ENCODE results near the gene KIAA1217.

KIAA1217 gene

DNA sequence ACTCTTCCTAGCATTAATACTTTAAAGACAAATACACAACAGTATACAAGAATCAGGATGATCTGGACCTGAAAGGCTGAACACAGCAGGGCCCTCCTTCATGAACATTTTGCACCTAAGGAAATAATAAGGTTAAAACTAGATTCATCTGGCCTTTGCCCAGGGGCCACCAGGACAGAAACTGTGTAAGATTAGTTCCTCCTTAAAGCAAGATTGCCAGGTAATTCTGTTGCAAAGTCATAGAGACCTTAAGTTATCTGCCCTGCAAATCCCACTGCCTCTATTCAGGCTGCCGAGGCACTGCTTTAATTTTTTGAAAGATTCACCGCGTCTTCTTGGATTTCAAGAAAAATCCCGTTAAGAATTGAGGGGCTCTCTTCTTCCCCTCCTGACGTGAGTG, 1.6 kb upstream of the KIAA1217 start:
- no peak for TF ChIP-seq POU2F2 (IDR thresholded peaks at IDR 0.05; ENCODE audit: low read depth, low read length)
- no peak for TF ChIP-seq POLR2A (IDR thresholded peaks at IDR 0.05; ENCODE audit: low read depth, low read length)
- no peak for TF ChIP-seq PAX5 (IDR thresholded peaks at IDR 0.05; ENCODE audit: insufficient read depth, low read length, severe bottlenecking)
- no peak for TF ChIP-seq POLR2AphosphoS5 (IDR thresholded peaks at IDR 0.05; ENCODE audit: low read depth, low read length)
- TF ChIP-seq TAF1 (IDR thresholded peaks at IDR 0.05; ENCODE audit: low read depth, low read length) = no peak
- TF ChIP-seq SPI1 (IDR thresholded peaks at IDR 0.05; ENCODE audit: low read depth, low read length) = no peak
- DNase-seq (ENCODE audit: insufficient read length, low spot score) = no peak

GRCh38 chr10:24207781-24208611, 942 bp upstream of the KIAA1217 start:
- FAIRE-seq (peak; percentile 58), DNase-seq (ENCODE audit: insufficient read length, low spot score) (no peak)
- TF ChIP-seq TAF1 (IDR thresholded peaks at IDR 0.05; ENCODE audit: low read depth, low read length) = no peak
- TF ChIP-seq POLR2A (IDR thresholded peaks at IDR 0.05; ENCODE audit: low read depth, low read length) = no peak
- TF ChIP-seq SPI1 (IDR thresholded peaks at IDR 0.05; ENCODE audit: low read depth, low read length) = no peak
- TF ChIP-seq POU2F2 (IDR thresholded peaks at IDR 0.05; ENCODE audit: low read depth, low read length) = no peak
- TF ChIP-seq POLR2AphosphoS5 (IDR thresholded peaks at IDR 0.05; ENCODE audit: low read depth, low read length) = no peak
- no peak for TF ChIP-seq PAX5 (IDR thresholded peaks at IDR 0.05; ENCODE audit: insufficient read depth, low read length, severe bottlenecking)

More for the DNA sequence above, 1.6 kb upstream of the KIAA1217 start:
- FAIRE-seq = no peak

GRCh38 chr10:24209432-24209771, 464 bp downstream of the KIAA1217 start:
- no peak for TF ChIP-seq POLR2AphosphoS5 (IDR thresholded peaks at IDR 0.05; ENCODE audit: low read depth, low read length)
- no peak for TF ChIP-seq POLR2A (IDR thresholded peaks at IDR 0.05; ENCODE audit: low read depth, low read length)
- TF ChIP-seq SPI1 (IDR thresholded peaks at IDR 0.05; ENCODE audit: low read depth, low read length) = no peak
- TF ChIP-seq TAF1 (IDR thresholded peaks at IDR 0.05; ENCODE audit: low read depth, low read length) = 0 out of 2 replicates have a peak, but pooled peaks have one; percentile 27
- no peak for TF ChIP-seq PAX5 (IDR thresholded peaks at IDR 0.05; ENCODE audit: insufficient read depth, low read length, severe bottlenecking)
- no peak for TF ChIP-seq POU2F2 (IDR thresholded peaks at IDR 0.05; ENCODE audit: low read depth, low read length)
- DNase-seq (ENCODE audit: insufficient read length, low spot score) = no peak
- FAIRE-seq = peak; percentile 13

- DNase-seq (ENCODE audit: insufficient read length, low spot score) = peak; percentile 28
- no peak for TF ChIP-seq TAF1 (IDR thresholded peaks at IDR 0.05; ENCODE audit: low read depth, low read length)
- TF ChIP-seq PAX5 (IDR thresholded peaks at IDR 0.05; ENCODE audit: insufficient read depth, low read length, severe bottlenecking) = no peak
- no peak for TF ChIP-seq SPI1 (IDR thresholded peaks at IDR 0.05; ENCODE audit: low read depth, low read length)
- TF ChIP-seq POU2F2 (IDR thresholded peaks at IDR 0.05; ENCODE audit: low read depth, low read length) = peak; percentile 91
- peak; percentile 82 for FAIRE-seq
Observed at GRCh38 chr10:24209946-24210491, 1.1 kb downstream of the KIAA1217 start.

GRCh38 chr10:24210501-24210900, 1.6 kb downstream of the KIAA1217 start:
- DNase-seq (ENCODE audit: insufficient read length, low spot score) (no peak), FAIRE-seq (peak; percentile 47)
- TF ChIP-seq POU2F2 (IDR thresholded peaks at IDR 0.05; ENCODE audit: low read depth, low read length) = no peak
- no peak for TF ChIP-seq POLR2AphosphoS5 (IDR thresholded peaks at IDR 0.05; ENCODE audit: low read depth, low read length)
- TF ChIP-seq TAF1 (IDR thresholded peaks at IDR 0.05; ENCODE audit: low read depth, low read length) = no peak
- TF ChIP-seq PAX5 (IDR thresholded peaks at IDR 0.05; ENCODE audit: insufficient read depth, low read length, severe bottlenecking) = no peak
- no peak for TF ChIP-seq SPI1 (IDR thresholded peaks at IDR 0.05; ENCODE audit: low read depth, low read length)
- no peak for TF ChIP-seq POLR2A (IDR thresholded peaks at IDR 0.05; ENCODE audit: low read depth, low read length)

DNA sequence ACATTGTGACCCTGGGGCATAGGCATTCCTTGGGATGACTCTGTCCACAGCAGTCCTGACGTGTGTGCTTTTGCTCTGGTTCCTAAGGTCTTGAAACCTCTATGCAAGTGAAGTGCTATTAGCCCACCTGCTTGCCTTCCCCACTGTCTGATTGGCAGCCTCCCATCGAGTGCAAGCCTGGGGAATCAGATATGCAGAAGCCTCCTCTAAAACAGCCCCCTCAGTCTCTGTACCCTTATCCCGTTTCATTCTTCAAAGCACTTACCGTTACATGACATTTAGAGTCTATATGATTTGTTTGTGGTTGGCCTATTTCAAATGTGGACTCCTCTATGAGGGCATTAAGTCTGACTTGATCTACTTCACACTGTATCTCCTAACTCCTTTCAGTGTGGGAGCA, 4.3 kb downstream of the KIAA1217 start:
- DNase-seq (ENCODE audit: insufficient read length, low spot score) = no peak
- no peak for TF ChIP-seq TAF1 (IDR thresholded peaks at IDR 0.05; ENCODE audit: low read depth, low read length)
- TF ChIP-seq PAX5 (IDR thresholded peaks at IDR 0.05; ENCODE audit: insufficient read depth, low read length, severe bottlenecking) = no peak
- no peak for TF ChIP-seq SPI1 (IDR thresholded peaks at IDR 0.05; ENCODE audit: low read depth, low read length)
- TF ChIP-seq POLR2A (IDR thresholded peaks at IDR 0.05; ENCODE audit: low read depth, low read length) = no peak
- TF ChIP-seq POLR2AphosphoS5 (IDR thresholded peaks at IDR 0.05; ENCODE audit: low read depth, low read length) = no peak
- TF ChIP-seq POU2F2 (IDR thresholded peaks at IDR 0.05; ENCODE audit: low read depth, low read length) = no peak
- no peak for FAIRE-seq

DNA sequence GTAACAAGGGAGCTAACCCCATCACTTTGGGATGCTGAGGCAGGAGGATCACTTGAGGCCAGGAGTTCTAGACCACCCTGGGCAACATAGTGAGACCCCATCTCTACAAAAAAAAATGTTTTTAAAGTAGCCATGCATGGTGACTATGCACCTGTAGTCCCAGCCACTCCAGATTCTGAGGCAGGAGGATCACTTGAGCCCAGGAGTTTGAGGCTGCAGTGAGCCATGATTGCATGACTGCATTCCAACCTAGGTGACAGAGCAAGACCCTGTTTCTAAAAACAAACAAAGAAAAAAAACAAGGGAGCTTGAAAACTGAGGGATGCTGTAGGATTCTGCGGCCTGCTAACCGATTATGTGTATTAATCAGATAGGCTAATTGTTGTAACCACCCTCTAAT, 4.9 kb downstream of the KIAA1217 start:
- FAIRE-seq = no peak
- DNase-seq (ENCODE audit: insufficient read length, low spot score) = no peak
- no peak for TF ChIP-seq TAF1 (IDR thresholded peaks at IDR 0.05; ENCODE audit: low read depth, low read length)

DNA sequence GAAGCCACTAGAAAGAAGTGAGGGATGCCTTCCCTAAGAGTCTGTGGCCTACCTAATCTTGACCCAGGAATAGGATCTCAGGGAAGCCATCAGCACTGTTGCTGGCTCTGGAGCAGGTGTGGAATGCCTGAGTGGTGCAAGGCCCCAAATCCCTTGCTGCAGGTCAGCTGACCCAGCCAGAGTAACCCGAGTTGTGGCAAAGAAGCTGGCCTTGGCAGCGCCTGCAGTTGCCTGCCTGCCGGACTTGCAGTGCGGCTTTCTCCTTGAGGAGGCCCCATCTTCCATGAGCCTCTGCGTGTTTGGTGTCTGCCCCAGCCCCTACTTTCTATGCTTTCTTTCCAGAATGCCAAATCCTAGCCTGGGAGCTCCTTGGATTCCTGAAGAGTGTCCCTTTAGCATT, 5.8 kb downstream of the KIAA1217 start:
- DNase-seq (ENCODE audit: insufficient read length, low spot score) (no peak), FAIRE-seq (no peak)
- no peak for TF ChIP-seq POLR2AphosphoS5 (IDR thresholded peaks at IDR 0.05; ENCODE audit: low read depth, low read length)
- no peak for TF ChIP-seq PAX5 (IDR thresholded peaks at IDR 0.05; ENCODE audit: insufficient read depth, low read length, severe bottlenecking)
- no peak for TF ChIP-seq POU2F2 (IDR thresholded peaks at IDR 0.05; ENCODE audit: low read depth, low read length)
- TF ChIP-seq TAF1 (IDR thresholded peaks at IDR 0.05; ENCODE audit: low read depth, low read length) = no peak
- TF ChIP-seq SPI1 (IDR thresholded peaks at IDR 0.05; ENCODE audit: low read depth, low read length) = no peak
- TF ChIP-seq POLR2A (IDR thresholded peaks at IDR 0.05; ENCODE audit: low read depth, low read length) = no peak

DNA sequence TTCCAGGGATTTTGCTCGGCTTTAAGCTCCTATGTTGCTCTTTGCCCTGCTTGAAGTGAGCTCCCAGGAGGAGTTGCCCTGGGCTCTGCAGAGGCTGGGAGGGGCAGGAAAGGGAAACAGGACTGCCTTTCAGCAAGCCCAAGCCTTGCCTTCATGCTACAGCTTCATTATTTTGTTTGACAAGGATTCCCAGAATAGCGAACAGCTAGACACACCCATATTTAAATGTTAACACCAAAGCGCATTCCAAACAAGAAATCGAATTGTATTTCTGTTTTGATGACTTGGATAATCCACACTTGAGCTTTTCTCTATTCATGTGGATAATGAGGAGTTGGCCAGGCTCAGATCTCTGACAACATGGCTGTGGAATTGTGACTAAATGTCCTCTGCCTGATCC, 6.3 kb downstream of the KIAA1217 start:
- TF ChIP-seq SPI1 (IDR thresholded peaks at IDR 0.05; ENCODE audit: low read depth, low read length) (no peak), POLR2A (IDR thresholded peaks at IDR 0.05; ENCODE audit: low read depth, low read length) (no peak), TAF1 (IDR thresholded peaks at IDR 0.05; ENCODE audit: low read depth, low read length) (no peak), PAX5 (IDR thresholded peaks at IDR 0.05; ENCODE audit: insufficient read depth, low read length, severe bottlenecking) (no peak), POLR2AphosphoS5 (IDR thresholded peaks at IDR 0.05; ENCODE audit: low read depth, low read length) (no peak), POU2F2 (IDR thresholded peaks at IDR 0.05; ENCODE audit: low read depth, low read length) (no peak)
- DNase-seq (ENCODE audit: insufficient read length, low spot score) = no peak
- no peak for FAIRE-seq

DNA sequence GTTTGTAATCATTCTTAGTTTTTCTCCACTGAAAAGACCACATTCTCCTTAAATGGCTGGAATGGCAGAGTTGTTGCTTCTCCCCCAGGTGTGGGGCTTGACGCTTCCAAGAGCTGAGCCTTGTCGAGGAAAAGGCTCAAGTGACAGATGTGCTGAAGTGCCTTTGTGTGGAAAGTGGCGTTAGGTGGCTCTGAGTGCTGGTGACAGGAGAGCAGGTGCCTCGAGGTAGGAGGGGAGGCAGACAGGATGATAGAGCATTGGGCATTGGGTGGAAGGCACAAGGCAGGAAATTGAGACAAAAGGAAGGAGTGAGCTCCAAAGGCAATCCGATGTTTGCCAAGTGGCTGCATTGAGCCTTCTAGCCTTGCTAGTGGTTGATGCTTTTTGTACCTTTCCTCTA, 6.7 kb downstream of the KIAA1217 start:
- no peak for DNase-seq (ENCODE audit: insufficient read length, low spot score)
- no peak for TF ChIP-seq TAF1 (IDR thresholded peaks at IDR 0.05; ENCODE audit: low read depth, low read length)
- TF ChIP-seq SPI1 (IDR thresholded peaks at IDR 0.05; ENCODE audit: low read depth, low read length) = no peak
- TF ChIP-seq PAX5 (IDR thresholded peaks at IDR 0.05; ENCODE audit: insufficient read depth, low read length, severe bottlenecking) = no peak
- TF ChIP-seq POU2F2 (IDR thresholded peaks at IDR 0.05; ENCODE audit: low read depth, low read length) = no peak
- TF ChIP-seq POLR2AphosphoS5 (IDR thresholded peaks at IDR 0.05; ENCODE audit: low read depth, low read length) = no peak
- no peak for TF ChIP-seq POLR2A (IDR thresholded peaks at IDR 0.05; ENCODE audit: low read depth, low read length)
- no peak for FAIRE-seq

All from GM12891 (cell line).